Stimulated activated CD4-positive, alpha-beta T cell treated with anti-CD3 and anti-CD28 coated beads, Interleukin-1b, Interleukin-23, amount 100 ng/mL, for 48 hours (primary cell): ENCODE results near the gene HUS1B.
"Not testable (repeated sequence)": the region's sequence is repeated elsewhere in the genome, so short reads cannot be mapped to it uniquely, and the experiment has no call there.

Experiments used
- DNase-seq: peaks from one replicate; pipeline ENCODE4 v3.0.0-alpha.2; 2020

Gene HUS1B

GRCh38 chr6:656460-657252 is at the start of gene HUS1B:
TSS of gene HUS1B (minus strand) at chr6:657100. CDS start at chr6:656944, 156 bp downstream.
- DNase-seq: no peak

- no peak for DNase-seq
Measured at GRCh38 chr6:706146-706545, 49.2 kb upstream of the HUS1B start.

- no peak for DNase-seq
Measured at GRCh38 chr6:705047-705446, 48.1 kb upstream of the HUS1B start.

GRCh38 chr6:704046-704445 is 47.1 kb upstream of the HUS1B start:
- no peak for DNase-seq

- no peak for DNase-seq
Measured at GRCh38 chr6:703552-703951, 46.7 kb upstream of the HUS1B start.

- DNase-seq: no peak
Measured at GRCh38 chr6:701700-702479, 45.0 kb upstream of the HUS1B start.

GRCh38 chr6:701215-701614 is 44.3 kb upstream of the HUS1B start:
- no peak for DNase-seq

GRCh38 chr6:700490-700889 is 43.6 kb upstream of the HUS1B start:
- DNase-seq: no peak

GRCh38 chr6:699319-699718 is 42.4 kb upstream of the HUS1B start:
- DNase-seq: no peak

- DNase-seq: not testable (repeated sequence)
Measured at GRCh38 chr6:694431-695126, 37.7 kb upstream of the HUS1B start.

GRCh38 chr6:693723-694009 is 36.8 kb upstream of the HUS1B start:
- DNase-seq: no peak

- peak; percentile 86 for DNase-seq
Measured at GRCh38 chr6:692858-693722, 36.2 kb upstream of the HUS1B start, which contains the start of gene EXOC2. TSS of gene EXOC2 (minus strand) at chr6:693139. CDS start at chr6:637818, 55,321 bp downstream.

GRCh38 chr6:692356-692851 is 35.5 kb upstream of the HUS1B start:
- DNase-seq: peak; percentile 82

- no peak for DNase-seq
Measured at GRCh38 chr6:689223-689622, 32.3 kb upstream of the HUS1B start.

- no peak for DNase-seq
Measured at GRCh38 chr6:686497-686896, 29.6 kb upstream of the HUS1B start.

- DNase-seq: peak; percentile 43
Measured at GRCh38 chr6:684831-685636, 28.1 kb upstream of the HUS1B start.

GRCh38 chr6:683742-684440 is 27.0 kb upstream of the HUS1B start:
- peak; percentile 12 for DNase-seq

GRCh38 chr6:680666-681340 is 23.9 kb upstream of the HUS1B start:
- no peak for DNase-seq

- DNase-seq: no peak
Measured at GRCh38 chr6:680251-680650, 23.4 kb upstream of the HUS1B start.

GRCh38 chr6:679282-679681 is 22.4 kb upstream of the HUS1B start:
- DNase-seq: no peak
